IPS-NIHi7 (cell line): ENCODE data around the gene STPG1.
A peak's percentile ranks its signal among the peaks of the same experiment; 100 is the strongest.

Source experiments
- DNase-seq: peaks from one replicate; pipeline ENCODE4 v3.0.0; 2012; ENCODE audit warnings: mixed read lengths; ENCODE audit errors: extremely low spot score

Gene STPG1

DNA sequence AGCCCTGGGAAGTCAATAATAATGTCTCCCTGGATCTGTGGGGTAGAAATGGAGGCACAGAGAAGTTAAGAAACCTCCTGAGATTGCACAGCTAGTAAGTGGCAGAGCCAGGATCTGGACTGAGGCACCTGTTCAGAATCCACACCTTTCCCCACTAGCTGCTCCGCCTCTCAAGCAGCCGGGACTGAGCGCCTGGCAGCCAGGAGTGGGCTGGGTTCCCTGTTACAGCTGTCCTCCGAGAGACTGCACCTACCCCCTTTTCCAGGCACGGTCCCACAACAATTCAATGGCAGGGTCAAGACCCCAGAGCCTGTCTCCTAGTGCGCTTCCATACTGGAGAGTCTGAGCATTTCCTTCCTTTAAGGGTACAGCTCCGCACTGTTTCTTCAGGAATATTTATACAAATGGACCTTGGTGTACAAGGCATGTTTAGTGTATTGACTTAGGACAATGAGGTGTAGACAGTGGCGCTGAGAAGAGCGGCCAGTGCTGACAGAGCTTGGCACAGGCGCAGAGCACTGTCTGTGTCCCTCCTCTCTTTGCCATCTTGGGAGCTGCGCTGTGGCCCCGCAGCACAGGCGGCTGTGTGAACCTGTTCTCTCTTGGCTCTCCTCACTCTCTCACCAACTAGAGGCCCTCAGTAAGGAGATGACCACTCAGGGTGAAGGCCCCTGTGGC lies 70.0 kb downstream of the STPG1 start:
- no peak for DNase-seq

GRCh38 chr1:24341260-24341659 lies 72.3 kb downstream of the STPG1 start:
- no peak for DNase-seq

GRCh38 chr1:24340770-24341169 lies 72.8 kb downstream of the STPG1 start:
- DNase-seq, result no peak

- no peak for DNase-seq
Measured at GRCh38 chr1:24339996-24340395, 73.6 kb downstream of the STPG1 start.

GRCh38 chr1:24338447-24338846 lies 75.1 kb downstream of the STPG1 start:
- no peak for DNase-seq

DNA sequence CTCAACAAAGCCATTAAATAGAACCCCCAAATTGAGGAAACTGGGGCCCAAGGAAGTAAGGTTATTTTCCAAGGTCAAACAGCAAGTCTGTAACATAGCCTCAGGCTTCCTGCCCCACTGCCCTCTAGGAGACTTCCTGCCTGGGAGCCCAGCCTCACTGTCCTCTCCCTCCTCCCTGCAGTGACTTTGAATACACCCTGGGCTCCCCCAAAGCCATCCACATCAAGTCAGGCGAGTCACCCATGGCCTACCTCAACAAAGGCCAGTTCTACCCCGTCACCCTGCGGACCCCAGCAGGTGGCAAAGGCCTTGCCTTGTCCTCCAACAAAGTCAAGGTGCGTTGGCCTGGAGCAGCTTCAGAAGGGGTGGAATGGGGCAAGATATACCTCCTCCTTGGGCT lies 76.1 kb downstream of the STPG1 start:
- no peak for DNase-seq

GRCh38 chr1:24336075-24336474 lies 77.5 kb downstream of the STPG1 start:
- no peak for DNase-seq

GRCh38 chr1:24331961-24332673 lies 81.5 kb downstream of the STPG1 start:
- DNase-seq, result no peak

DNA sequence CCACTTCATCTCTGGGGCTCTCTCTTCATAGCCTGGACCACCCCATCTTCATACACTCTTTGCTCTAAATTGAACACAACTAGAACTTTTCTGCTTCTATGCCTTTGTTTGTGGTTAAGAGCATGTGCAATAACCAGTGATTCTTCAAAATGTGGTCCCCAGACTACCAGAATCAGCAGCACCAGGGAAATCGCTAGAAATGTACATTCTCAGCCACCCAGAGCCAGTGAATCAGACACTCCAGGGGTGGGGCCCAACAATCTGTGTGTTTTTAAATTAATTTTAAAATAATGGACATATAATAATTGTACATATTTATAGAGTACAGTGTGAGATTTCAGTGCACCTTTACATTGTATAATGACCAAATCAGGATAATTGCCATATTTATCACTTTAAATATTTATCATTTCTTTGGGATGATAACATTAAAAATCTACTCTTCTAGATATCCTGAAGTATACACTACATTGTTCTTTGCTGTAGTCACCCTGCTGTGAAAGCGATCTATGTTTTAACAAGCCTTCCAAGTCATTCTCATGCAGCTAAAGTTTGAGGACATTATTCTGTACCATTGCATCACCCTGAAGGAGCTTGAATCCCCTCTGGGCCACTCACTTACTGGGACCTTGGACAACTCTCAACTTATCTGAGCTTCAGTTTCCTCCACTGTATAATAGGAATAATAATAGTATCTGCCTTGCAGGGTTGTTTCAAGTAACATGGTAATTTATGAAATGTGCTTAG lies 83.6 kb downstream of the STPG1 start:
- no peak for DNase-seq

- no peak for DNase-seq
Measured at GRCh38 chr1:24329331-24329730, 84.3 kb downstream of the STPG1 start.

DNA sequence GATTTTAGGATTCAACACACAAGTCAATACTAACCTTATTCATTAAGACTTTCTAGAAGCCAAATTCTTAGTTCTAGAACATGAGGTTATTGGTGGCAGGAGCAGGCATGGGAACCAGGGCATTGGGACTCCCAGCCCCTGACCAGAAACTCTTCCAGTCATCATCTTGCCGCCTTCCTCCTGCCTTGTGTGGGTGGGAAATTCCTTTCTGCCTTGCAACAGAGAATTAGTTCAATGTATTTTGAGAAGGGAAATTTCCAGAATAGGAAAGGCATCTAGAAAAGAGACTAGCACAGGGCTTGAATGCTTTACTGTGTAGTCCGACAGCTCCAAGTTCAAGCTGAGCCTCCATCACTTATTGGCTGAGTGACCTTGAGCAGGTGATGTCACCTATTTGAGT lies 85.7 kb downstream of the STPG1 start:
- DNase-seq, result no peak

- DNase-seq, result no peak
Measured at GRCh38 chr1:24327486-24327885, 86.1 kb downstream of the STPG1 start.

GRCh38 chr1:24325587-24326449 lies 87.8 kb downstream of the STPG1 start:
- no peak for DNase-seq

DNA sequence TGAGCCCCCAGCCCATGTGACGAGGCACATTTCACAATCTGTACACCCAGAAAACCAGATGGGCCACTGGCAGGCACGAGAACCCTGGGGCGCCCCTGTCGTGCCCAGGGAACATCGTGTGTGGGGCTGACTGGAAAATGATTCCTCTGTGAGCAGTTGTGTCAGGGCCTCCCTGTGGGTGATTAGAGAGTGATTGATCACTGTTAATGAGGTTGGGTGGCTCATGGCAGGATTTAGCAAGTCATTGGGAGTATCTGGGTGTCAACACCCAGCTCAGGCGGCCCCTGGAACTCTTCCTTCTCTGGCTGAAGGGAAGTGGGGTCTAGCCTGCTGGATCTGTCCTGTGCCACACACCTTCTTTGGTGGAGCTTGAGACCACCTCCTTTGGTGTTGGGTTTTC lies 88.7 kb downstream of the STPG1 start:
- no peak for DNase-seq

DNA sequence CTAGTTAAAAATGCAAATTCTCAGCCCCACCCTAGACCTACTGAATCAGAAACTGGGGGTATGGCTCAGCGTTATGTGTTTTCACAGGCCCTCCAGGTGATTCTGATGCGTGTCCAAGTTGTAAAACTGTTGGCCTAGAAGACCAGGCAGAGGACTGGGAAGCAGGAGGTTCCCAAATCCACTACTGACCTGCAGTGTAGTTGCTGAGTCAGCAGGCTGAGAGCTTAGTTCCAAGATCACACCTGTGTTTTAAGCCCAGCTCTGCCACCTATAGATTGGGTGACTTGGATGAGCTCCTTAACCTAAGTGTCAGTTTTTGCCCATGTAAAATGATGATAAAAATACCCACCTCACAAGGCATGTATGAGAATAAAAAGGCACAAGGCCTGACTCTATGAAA lies 90.3 kb downstream of the STPG1 start:
- DNase-seq, result no peak

- peak; percentile 64 for DNase-seq
Measured at GRCh38 chr1:24322470-24323177, 91.0 kb downstream of the STPG1 start.

- DNase-seq, result peak; percentile 61
Measured at GRCh38 chr1:24321697-24322469, 91.7 kb downstream of the STPG1 start.

DNA sequence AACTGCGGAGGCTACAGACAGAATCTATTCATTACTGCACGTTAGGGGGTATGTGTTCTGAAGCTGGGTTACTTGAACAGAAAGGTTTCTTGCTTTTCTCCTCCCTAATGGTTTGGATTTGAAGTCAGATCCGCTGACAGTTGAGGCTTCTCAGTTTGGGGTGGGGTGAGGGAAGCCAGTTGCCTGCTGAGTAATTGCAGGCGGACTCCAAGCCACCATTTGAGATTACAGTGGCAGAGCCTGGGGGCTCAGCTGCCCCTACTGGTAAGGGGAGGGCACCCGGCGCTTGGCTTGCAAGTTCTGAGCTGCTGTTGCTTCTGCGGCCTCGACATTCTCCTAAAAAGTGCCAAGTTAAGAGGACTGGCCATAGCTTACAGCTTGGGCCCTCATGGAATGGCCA lies 92.5 kb downstream of the STPG1 start:
- DNase-seq, result no peak

- DNase-seq, result no peak
Measured at GRCh38 chr1:24319962-24320361, 93.6 kb downstream of the STPG1 start.

GRCh38 chr1:24319312-24319863 lies 94.2 kb downstream of the STPG1 start, which contains the start of gene GRHL3:
Gene GRHL3, plus strand, starts transcription at chr1:24319357. Its CDS starts 195 bp downstream, at chr1:24319552.
- DNase-seq, result peak; percentile 94
